ENCODE results near the gene IGFBPL1. TPM values are rescaled to one million over a fixed set of nuclear protein-coding genes. Genes with fewer than 3 reads are reported as not detected.

Gene IGFBPL1
- total and polyA plus RNA-seq, 10 of the 15 experiments (the other 5 are each of a cell fraction or from before 2014, with no cell fraction given): 0.25 TPM; not detected in 9

DNA sequence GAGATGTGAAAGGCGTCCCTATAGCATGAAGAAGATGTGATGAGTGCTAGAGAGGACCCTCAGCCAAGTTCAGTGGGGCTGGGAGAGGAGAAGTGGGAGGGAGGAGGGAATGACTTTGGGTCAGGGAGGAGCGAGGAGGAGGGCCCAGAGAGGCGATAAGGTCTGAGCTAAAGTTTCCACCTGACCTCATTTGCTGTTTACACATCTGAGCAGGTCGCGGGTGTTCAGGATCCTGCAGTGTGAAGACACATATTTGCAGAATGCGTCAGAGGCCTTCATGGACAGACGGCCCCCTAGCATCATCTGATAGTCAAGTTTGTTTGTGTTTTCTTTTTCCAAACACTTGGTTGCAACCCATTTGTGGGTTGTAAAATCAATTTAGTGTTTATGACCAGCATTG, 18.9 kb upstream of the IGFBPL1 start:
- no TSS peak for BruUV-seq (replicated peaks)
- ChIA-PET RAD21 (ENCODE audit: unreplicated experiment) (no interaction called here), CTCF (interaction anchor here (0.8 to 3.8 kb wide), 3 partner anchors 8 to 11 kb away, joined by 3 to 13 read pairs (median 5); no protein-coding TSS in a partner anchor), POLR2A (no interaction called here), SMC1A (ENCODE audit: uncharacterized antibody, unreplicated experiment) (interaction anchor here (1.0 to 2.8 kb wide), 2 partner anchors 10 to 30 kb away, joined by 4 to 16 read pairs; no protein-coding TSS in a partner anchor)
- DNase-seq (ENCODE audit: low read depth, low spot score) (no peak), ATAC-seq (no peak), FAIRE-seq (no peak)
- Histone ChIP-seq H3K36me3 (ENCODE audit: control insufficient read depth in 2 of 2, insufficient read depth in 2 of 2, low read length in 1 of 2) (no peaks in the 10 kb centered on the region), H3K27ac (ENCODE audit: control insufficient read depth, insufficient read depth) (no peak overlapping the region), H4K20me1 (ENCODE audit: control insufficient read depth, insufficient read depth) (no peaks in the 10 kb centered on the region), H3K27me3 (replicated peaks in 1 of 2; ENCODE audit: control insufficient read depth in 2 of 2, insufficient read depth in 2 of 2, low read length in 1 of 2) (no peaks in the 10 kb centered on the region; a peak in 1 of 4 replicates), H3K9ac (ENCODE audit: control insufficient read depth, insufficient read depth, low read length) (no peak overlapping the region), H3K9me3 (replicated peaks; ENCODE audit: control insufficient read depth, insufficient read depth, low read length) (no peaks in the 10 kb centered on the region), H3K79me2 (ENCODE audit: control insufficient read depth, insufficient read depth, low read length) (no peaks in the 10 kb centered on the region), H2AFZ (ENCODE audit: control insufficient read depth, low read depth, low read length) (no peak overlapping the region), H3K4me3 (no peak overlapping the region), H3K4me1 (ENCODE audit: control insufficient read depth, insufficient read depth, low read length) (peaks cover 4% of the 10 kb centered on the region; the same call in 1 of the 2 replicates), H3K4me2 (ENCODE audit: control insufficient read depth, insufficient read depth) (no peak overlapping the region)
- TF ChIP-seq NFYA (IDR thresholded peaks at IDR 0.05; ENCODE audit: borderline replicate concordance, low read depth, low read length) (no peak), HDAC2 (IDR thresholded peaks at IDR 0.05) (no peak), JUND (IDR thresholded peaks at IDR 0.05; ENCODE audit: low read depth, low read length) (no peak), POLR2AphosphoS2 (IDR thresholded peaks at IDR 0.05; ENCODE audit: low read depth, low read length) (no peak), NBN (IDR thresholded peaks at IDR 0.05) (no peak), EED (IDR thresholded peaks at IDR 0.05; ENCODE audit: low read depth) (no peak)
- TF ChIP-seq, protein P1, sequence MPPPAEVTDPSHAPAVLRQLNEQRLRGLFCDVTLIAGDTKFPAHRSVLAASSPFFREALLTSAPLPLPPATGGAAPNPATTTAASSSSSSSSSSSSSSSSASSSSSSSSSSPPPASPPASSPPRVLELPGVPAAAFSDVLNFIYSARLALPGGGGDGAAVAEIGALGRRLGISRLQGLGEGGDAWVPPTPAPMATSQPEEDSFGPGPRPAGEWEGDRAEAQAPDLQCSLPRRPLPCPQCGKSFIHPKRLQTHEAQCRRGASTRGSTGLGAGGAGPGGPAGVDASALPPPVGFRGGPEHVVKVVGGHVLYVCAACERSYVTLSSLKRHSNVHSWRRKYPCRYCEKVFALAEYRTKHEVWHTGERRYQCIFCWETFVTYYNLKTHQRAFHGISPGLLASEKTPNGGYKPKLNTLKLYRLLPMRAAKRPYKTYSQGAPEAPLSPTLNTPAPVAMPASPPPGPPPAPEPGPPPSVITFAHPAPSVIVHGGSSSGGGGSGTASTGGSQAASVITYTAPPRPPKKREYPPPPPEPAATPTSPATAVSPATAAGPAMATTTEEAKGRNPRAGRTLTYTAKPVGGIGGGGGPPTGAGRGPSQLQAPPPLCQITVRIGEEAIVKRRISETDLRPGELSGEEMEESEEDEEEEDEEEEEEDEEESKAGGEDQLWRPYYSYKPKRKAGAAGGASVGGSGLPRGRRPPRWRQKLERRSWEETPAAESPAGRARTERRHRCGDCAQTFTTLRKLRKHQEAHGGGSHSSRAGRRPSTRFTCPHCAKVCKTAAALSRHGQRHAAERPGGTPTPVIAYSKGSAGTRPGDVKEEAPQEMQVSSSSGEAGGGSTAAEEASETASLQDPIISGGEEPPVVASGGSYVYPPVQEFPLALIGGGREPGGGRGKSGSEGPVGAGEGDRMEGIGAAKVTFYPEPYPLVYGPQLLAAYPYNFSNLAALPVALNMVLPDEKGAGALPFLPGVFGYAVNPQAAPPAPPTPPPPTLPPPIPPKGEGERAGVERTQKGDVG (CRISPR knock-in tag; IDR thresholded peaks at IDR 0.05): no peak
- WGBS (ENCODE audit: insufficient coverage, insufficient replicate concordance, low lambda C conversion rate, missing lambda C conversion rate): 51% methylated on average over 7 of the region's 7 CpGs
- in situ Hi-C loops (cut with MboI): no loop called here
- intact Hi-C loops (cut with micrococcal nuclease; ENCODE audit: unreplicated experiment): loop anchor here (10.0 kb wide), 1 partner anchor 72 kb away; no protein-coding TSS in a partner anchor
